CD14-positive monocyte (primary cell): Measurements from ENCODE around the gene TAF10. TPM values are rescaled to one million over a fixed set of nuclear protein-coding genes. Genes with fewer than 3 reads are reported as not detected.

ENCODE experiments used
- DNase-seq, 3 donors: peaks; one replicate each; pipeline ENCODE4 v3.0.0-alpha.2; 2011 to 2022
- H2AFZ ChIP-seq: 2 replicates; pipeline ENCODE4 v1.6.0; 2012; ENCODE audit warnings: mild to moderate bottlenecking, low read depth, low read length, inconsistent platforms; ENCODE audit not compliant: insufficient read depth, poor library complexity, severe bottlenecking
- H3K27ac ChIP-seq, 2 donors: 1 replicate in 1 of 2; 2 replicates in 1 of 2; pipeline ENCODE4 v1.5.1; 2012 to 2013; ENCODE audit warnings: low read length in 2 of 2, control low read depth in 1 of 2, inconsistent platforms in 1 of 2, low read depth in 1 of 2, mild to moderate bottlenecking in 1 of 2
- H3K27me3 ChIP-seq, 2 donors: one replicate each; pipeline versions ENCODE4 v1.6.0 to v1.6.1; 2011 to 2013; ENCODE audit warnings: low read length in 2 of 2; ENCODE audit not compliant: control insufficient read depth in 2 of 2, insufficient read depth in 2 of 2
- H3K36me3 ChIP-seq, 2 donors: replicated peaks in 1 of 2; 1 replicate in 1 of 2; 2 replicates in 1 of 2; pipeline versions ENCODE4 v1.5.1 to v1.6.1; 2012 to 2013; ENCODE audit warnings: low read length in 2 of 2, control low read depth in 1 of 2, inconsistent platforms in 1 of 2, mild to moderate bottlenecking in 1 of 2; ENCODE audit not compliant: insufficient read depth in 2 of 2, control insufficient read depth in 1 of 2
- H3K4me1 ChIP-seq, 2 donors: 1 replicate in 1 of 2; 2 replicates in 1 of 2; pipeline versions ENCODE4 v1.5.1 to v1.6.1; 2012 to 2013; ENCODE audit warnings: low read length in 2 of 2, control low read depth in 1 of 2, inconsistent platforms in 1 of 2, mild to moderate bottlenecking in 1 of 2, moderate library complexity in 1 of 2; ENCODE audit not compliant: insufficient read depth in 2 of 2, control insufficient read depth in 1 of 2
- H3K4me2 ChIP-seq: replicated peaks from 2 replicates; pipeline ENCODE3; 2012; ENCODE audit warnings: low read length, moderate library complexity, mild to moderate bottlenecking; ENCODE audit not compliant: poor library complexity, severe bottlenecking; ENCODE audit errors: extremely low read depth
- H3K4me3 ChIP-seq, 3 experiments: fragments of 200-600 bp in 1 of 3; sonication (generic) in 1 of 3; replicated peaks in 1 of 3; 1 replicate in 2 of 3; 2 replicates in 1 of 3; pipeline ENCODE4 v1.5.1; 2011 to 2013; ENCODE audit warnings: low read length in 3 of 3, mild to moderate bottlenecking in 3 of 3, control low read depth in 2 of 3, low read depth in 2 of 3, inconsistent platforms in 1 of 3, moderate library complexity in 1 of 3
- H3K79me2 ChIP-seq: 2 replicates; pipeline ENCODE4 v1.6.0; 2012; ENCODE audit warnings: mild to moderate bottlenecking, control low read depth, inconsistent platforms, low read length, moderate library complexity; ENCODE audit not compliant: insufficient read depth
- H3K9ac ChIP-seq: 2 replicates; pipeline ENCODE4 v1.6.0; 2017; ENCODE audit warnings: low read length, mild to moderate bottlenecking; ENCODE audit not compliant: insufficient read depth, poor library complexity, severe bottlenecking
- H3K9me3 ChIP-seq, 2 donors: replicated peaks in 1 of 2; 1 replicate in 1 of 2; 2 replicates in 1 of 2; pipeline versions ENCODE4 v1.5.1 to v1.6.1; 2012 to 2013; ENCODE audit warnings: low read length in 2 of 2, control low read depth in 1 of 2; ENCODE audit not compliant: control insufficient read depth in 1 of 2, insufficient read depth in 1 of 2
- H4K20me1 ChIP-seq: 2 replicates; pipeline ENCODE4 v1.6.0; 2012; ENCODE audit warnings: mild to moderate bottlenecking, low read length, control low read depth, moderate library complexity; ENCODE audit not compliant: insufficient read depth
- H3K27ac Mint-ChIP-seq, 7 donors: one replicate each; pipeline ENCODE4 v1.8.0; 2020; ENCODE audit warnings: mild to moderate bottlenecking in 7 of 7, mixed read lengths in 7 of 7, moderate library complexity in 6 of 7, inconsistent platforms in 2 of 7
- H3K27me3 Mint-ChIP-seq, 3 donors: one replicate each; pipeline ENCODE4 v1.8.0; 2021 to 2022; ENCODE audit warnings: low read depth in 3 of 3, mild to moderate bottlenecking in 3 of 3, mixed read lengths in 3 of 3, moderate library complexity in 3 of 3, inconsistent platforms in 1 of 3
- H3K36me3 Mint-ChIP-seq, 2 donors: one replicate each; pipeline ENCODE4 v1.8.0; 2020; ENCODE audit warnings: mixed read lengths in 2 of 2, inconsistent platforms in 1 of 2, mild to moderate bottlenecking in 1 of 2
- H3K4me1 Mint-ChIP-seq: one replicate; pipeline ENCODE4 v1.8.0; 2020; ENCODE audit warnings: mild to moderate bottlenecking, mixed read lengths
- H3K4me3 Mint-ChIP-seq, 2 donors: one replicate each; pipeline ENCODE4 v1.8.0; 2020; ENCODE audit warnings: mild to moderate bottlenecking in 2 of 2, mixed read lengths in 2 of 2, moderate library complexity in 1 of 2
- H3K9me3 Mint-ChIP-seq, 7 donors: one replicate each; pipeline ENCODE4 v1.8.0; 2020 to 2022; ENCODE audit warnings: mixed read lengths in 7 of 7, mild to moderate bottlenecking in 6 of 7, moderate library complexity in 6 of 7, inconsistent platforms in 2 of 7
- WGBS: methylation state at CpG from one replicate; pipeline ENCODE4 v1.1.5; 2013; ENCODE audit warnings: missing lambda C conversion rate; ENCODE audit not compliant: insufficient coverage; 5-methylcytosine and 5-hydroxymethylcytosine counted together
- intact Hi-C, 2 donors: fragments of 100-400 bp; cut with micrococcal nuclease; formaldehyde crosslinking; loops; one replicate each; pipeline versions ENCODE4 v1.15.0 to v1.15.1; 2023
- polyA plus RNA-seq, 3 donors: library from polyadenylated mRNA; depleted of rRNA in 1 of 3; unstranded in 2 of 3; stranded (reverse) in 1 of 3; fragments of 300-500 nt in 2 of 3; fragments of >200 nt in 1 of 3; fragmentation: Illumina TruSeq in 2 of 3; gene quantifications; 1 replicate in 2 of 3; 2 replicates in 1 of 3; pipeline ENCODE4 v1.2.3, GENCODE V29; 2012 to 2021
- TF ChIP-seq, protein P1 (sequence below): fragments of 200-600 bp; IDR thresholded peaks from one replicate; pipeline ENCODE4 v1.8.0; 2022; ENCODE audit warnings: antibody characterized with exemption, mild to moderate bottlenecking

The TAF10 gene
- polyA plus RNA-seq, 3 donors: 137 to 233 (median 232) TPM

DNA sequence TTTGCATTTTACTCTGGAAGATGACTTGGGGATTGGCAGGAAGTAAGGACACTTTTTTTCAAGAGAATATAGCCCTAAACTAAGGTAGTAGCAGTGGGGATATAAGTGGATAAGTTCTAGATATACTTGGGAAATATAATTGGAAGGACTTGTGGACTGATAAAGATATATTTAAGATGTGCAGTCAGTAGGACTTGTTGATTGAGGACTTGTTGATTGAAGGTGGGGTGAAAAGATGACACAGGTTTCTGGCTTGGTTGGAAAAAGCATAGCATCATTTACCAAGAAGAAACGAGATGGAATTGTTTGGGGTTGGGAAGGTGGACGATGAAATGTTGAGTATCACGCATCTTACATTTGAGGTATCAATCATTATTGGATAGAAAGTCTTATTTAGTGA, 1.5 kb upstream of the TAF10 start:
- Histone ChIP-seq H3K4me1 (peaks cover 46 to 59% of the 10 kb centered on the region in 2 donors), H3K9me3 (no peaks in the 10 kb centered on the region), H2AFZ (no peak overlapping the region), H3K4me2 (peak overlapping the region; percentile 96), H4K20me1 (peaks cover 25% of the 10 kb centered on the region), H3K36me3 (peaks cover 62 to 70% of the 10 kb centered on the region in 2 donors), H3K27me3 (no peaks in the 10 kb centered on the region), H3K27ac (peak overlapping the region in 1 of 2 donors; percentile 99), H3K9ac (no peak overlapping the region), H3K4me3 (no peak overlapping the region), H3K79me2 (peaks cover 68% of the 10 kb centered on the region)
- peaks cover 29% of the 10 kb centered on the region in 2 donors for H3K36me3 Mint-ChIP-seq
- intact Hi-C loops: loop anchor here (5.0 to 10.0 kb wide), 5 partner anchors 39 to 381 kb away; partner anchors contain the start of genes FHIP1B (in 2 of the 2), ARFIP2 (in 1 of the 2), CNGA4 (in 1 of the 2) and SMPD1 (in 1 of the 2)
- H3K4me3 Mint-ChIP-seq: no peak overlapping the region
- no peaks in the 10 kb centered on the region for H3K9me3 Mint-ChIP-seq
- H3K27me3 Mint-ChIP-seq: no peaks in the 10 kb centered on the region
- DNase-seq: no peak
- H3K4me1 Mint-ChIP-seq: peaks cover 30% of the 10 kb centered on the region
- TF ChIP-seq, protein P1, sequence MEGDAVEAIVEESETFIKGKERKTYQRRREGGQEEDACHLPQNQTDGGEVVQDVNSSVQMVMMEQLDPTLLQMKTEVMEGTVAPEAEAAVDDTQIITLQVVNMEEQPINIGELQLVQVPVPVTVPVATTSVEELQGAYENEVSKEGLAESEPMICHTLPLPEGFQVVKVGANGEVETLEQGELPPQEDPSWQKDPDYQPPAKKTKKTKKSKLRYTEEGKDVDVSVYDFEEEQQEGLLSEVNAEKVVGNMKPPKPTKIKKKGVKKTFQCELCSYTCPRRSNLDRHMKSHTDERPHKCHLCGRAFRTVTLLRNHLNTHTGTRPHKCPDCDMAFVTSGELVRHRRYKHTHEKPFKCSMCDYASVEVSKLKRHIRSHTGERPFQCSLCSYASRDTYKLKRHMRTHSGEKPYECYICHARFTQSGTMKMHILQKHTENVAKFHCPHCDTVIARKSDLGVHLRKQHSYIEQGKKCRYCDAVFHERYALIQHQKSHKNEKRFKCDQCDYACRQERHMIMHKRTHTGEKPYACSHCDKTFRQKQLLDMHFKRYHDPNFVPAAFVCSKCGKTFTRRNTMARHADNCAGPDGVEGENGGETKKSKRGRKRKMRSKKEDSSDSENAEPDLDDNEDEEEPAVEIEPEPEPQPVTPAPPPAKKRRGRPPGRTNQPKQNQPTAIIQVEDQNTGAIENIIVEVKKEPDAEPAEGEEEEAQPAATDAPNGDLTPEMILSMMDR: no peak
- no peak overlapping the region for H3K27ac Mint-ChIP-seq
- WGBS: 97% methylated on average over 3 of the region's 3 CpGs

GRCh38 chr11:6611963-6612212, 128 bp downstream of the TAF10 start:
- peaks cover 73 to 76% of the 10 kb centered on the region in 2 donors for H3K36me3 ChIP-seq
- peaks cover 32% of the 10 kb centered on the region for H3K4me1 Mint-ChIP-seq
- peaks cover 41 to 42% of the 10 kb centered on the region in 2 donors for H3K36me3 Mint-ChIP-seq
- H2AFZ ChIP-seq: peak overlapping the region; percentile 57
- DNase-seq: no peak
- peak overlapping the region; percentile 93 to 99 for H3K27ac ChIP-seq
- H3K4me1 ChIP-seq: peaks cover 45 to 56% of the 10 kb centered on the region in 2 donors
- H3K9ac ChIP-seq: peak overlapping the region; percentile 93
- H3K79me2 ChIP-seq: peaks cover 68% of the 10 kb centered on the region
- 0% methylated on average over 36 of the region's 36 CpGs for WGBS
- TF ChIP-seq, protein P1: no peak
- H3K9me3 ChIP-seq: no peaks in the 10 kb centered on the region
- H3K4me3 Mint-ChIP-seq: peak overlapping the region; percentile 86 to 93
- no peaks in the 10 kb centered on the region for H3K27me3 ChIP-seq
- intact Hi-C loops: loop anchor here (5.0 to 10.0 kb wide), 5 partner anchors 40 to 380 kb away; partner anchors contain the start of genes FHIP1B (in 2 of the 2), ARFIP2 (in 1 of the 2), CNGA4 (in 1 of the 2) and SMPD1 (in 1 of the 2)
- H3K4me3 ChIP-seq: peak overlapping the region; percentile 69 to 87 (median 76)
- H3K27ac Mint-ChIP-seq: peak overlapping the region in 6 of 7 donors; percentile 90 to 96 (median 95)
- peaks cover 29% of the 10 kb centered on the region for H4K20me1 ChIP-seq
- H3K9me3 Mint-ChIP-seq: no peaks in the 10 kb centered on the region
- H3K4me2 ChIP-seq: peak overlapping the region; percentile 96
- H3K27me3 Mint-ChIP-seq: no peaks in the 10 kb centered on the region
